Type B pancreatic cell (in vitro differentiated cells): ENCODE data around the gene TCF3. TPM values are rescaled to one million over a fixed set of nuclear protein-coding genes. Genes with fewer than 3 reads are reported as not detected.
A peak's percentile ranks its signal among the peaks of the same experiment; 100 is the strongest.

Experiments
- DNase-seq: peaks from one replicate; pipeline ENCODE4 v3.0.0; 2021; ENCODE audit warnings: mixed read lengths; ENCODE audit not compliant: unreplicated experiment; ENCODE audit errors: extremely low spot score
- H3K27ac Mint-ChIP-seq: 2 replicates; pipeline ENCODE4 v1.8.0; 2021; ENCODE audit warnings: mild to moderate bottlenecking, mixed read lengths
- H3K27me3 Mint-ChIP-seq: 2 replicates; pipeline ENCODE4 v1.8.0; 2021; ENCODE audit warnings: mixed read lengths
- H3K36me3 Mint-ChIP-seq: 2 replicates; pipeline ENCODE4 v1.8.0; 2021; ENCODE audit warnings: mixed read lengths
- H3K4me1 Mint-ChIP-seq: one replicate; pipeline ENCODE4 v1.8.0; 2021; ENCODE audit warnings: mixed read lengths; ENCODE audit not compliant: unreplicated experiment
- H3K4me3 Mint-ChIP-seq: 2 replicates; pipeline ENCODE4 v1.8.0; 2021; ENCODE audit warnings: mild to moderate bottlenecking, mixed read lengths
- H3K9me3 Mint-ChIP-seq: 2 replicates; pipeline ENCODE4 v1.8.0; 2021; ENCODE audit warnings: mixed read lengths
- total RNA-seq: library from RNA; stranded (reverse); gene quantifications from 2 replicates; pipeline ENCODE4 v1.2.1, GENCODE V29; 2021; ENCODE audit warnings: low replicate concordance
- TF ChIP-seq, protein P1 (sequence below): fragments of 200-600 bp; sonication (generic); conservative IDR thresholded peaks from 2 replicates; pipeline ENCODE4 v1.5.0; 2021; ENCODE audit warnings: antibody characterized with exemption, mild to moderate bottlenecking

The TCF3 gene
- total RNA-seq, 1 donor from 2014 or later, result 193 TPM

DNA sequence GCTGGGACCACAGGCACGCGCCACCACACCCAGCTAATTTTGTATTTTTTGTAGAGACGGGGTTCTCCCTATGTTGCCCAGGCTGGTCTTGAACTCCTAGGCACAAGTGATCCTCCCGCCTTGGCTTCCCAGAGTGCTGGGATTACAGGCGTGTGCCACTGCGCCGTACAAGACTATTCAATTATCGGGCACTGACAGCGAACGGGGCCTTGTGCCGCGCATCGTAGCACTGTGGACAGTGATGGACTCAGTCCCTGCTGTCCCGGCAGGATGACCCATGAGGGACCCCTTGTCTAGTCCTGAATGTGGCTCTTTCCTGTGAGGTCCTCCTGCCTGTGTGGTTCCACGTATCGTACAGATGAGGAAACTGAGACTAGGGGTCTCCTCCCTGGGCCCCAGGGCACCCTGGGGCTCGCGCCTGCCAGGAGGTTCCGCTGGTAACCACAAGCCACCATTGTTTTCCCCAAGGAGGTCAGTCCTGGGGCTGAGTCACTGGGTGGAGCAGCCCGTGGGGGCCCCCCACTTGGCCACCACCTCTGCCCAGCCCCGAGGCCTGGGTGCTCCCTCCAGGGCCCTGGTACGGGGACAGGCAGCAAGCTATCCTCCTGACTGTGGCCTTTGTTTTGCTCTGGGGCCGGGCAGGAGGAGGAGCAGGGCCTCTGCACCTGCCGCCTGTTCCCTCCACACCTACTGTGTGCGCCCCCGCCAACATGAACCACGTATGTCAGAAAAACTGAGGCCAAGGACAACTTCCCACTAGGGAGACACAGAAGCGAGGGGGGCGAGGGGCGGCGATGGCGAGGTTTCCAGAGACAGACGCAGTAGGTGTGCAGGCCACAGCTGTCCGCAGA is 2.9 kb upstream of the TCF3 start:
- Mint-ChIP-seq H3K9me3 (no peaks in the 10 kb centered on the region), H3K4me1 (peaks cover 18% of the 10 kb centered on the region), H3K27ac (no peak overlapping the region), H3K27me3 (no peaks in the 10 kb centered on the region), H3K4me3 (no peak overlapping the region), H3K36me3 (peaks cover 4% of the 10 kb centered on the region)
- DNase-seq, result no peak
- TF ChIP-seq, protein P1, sequence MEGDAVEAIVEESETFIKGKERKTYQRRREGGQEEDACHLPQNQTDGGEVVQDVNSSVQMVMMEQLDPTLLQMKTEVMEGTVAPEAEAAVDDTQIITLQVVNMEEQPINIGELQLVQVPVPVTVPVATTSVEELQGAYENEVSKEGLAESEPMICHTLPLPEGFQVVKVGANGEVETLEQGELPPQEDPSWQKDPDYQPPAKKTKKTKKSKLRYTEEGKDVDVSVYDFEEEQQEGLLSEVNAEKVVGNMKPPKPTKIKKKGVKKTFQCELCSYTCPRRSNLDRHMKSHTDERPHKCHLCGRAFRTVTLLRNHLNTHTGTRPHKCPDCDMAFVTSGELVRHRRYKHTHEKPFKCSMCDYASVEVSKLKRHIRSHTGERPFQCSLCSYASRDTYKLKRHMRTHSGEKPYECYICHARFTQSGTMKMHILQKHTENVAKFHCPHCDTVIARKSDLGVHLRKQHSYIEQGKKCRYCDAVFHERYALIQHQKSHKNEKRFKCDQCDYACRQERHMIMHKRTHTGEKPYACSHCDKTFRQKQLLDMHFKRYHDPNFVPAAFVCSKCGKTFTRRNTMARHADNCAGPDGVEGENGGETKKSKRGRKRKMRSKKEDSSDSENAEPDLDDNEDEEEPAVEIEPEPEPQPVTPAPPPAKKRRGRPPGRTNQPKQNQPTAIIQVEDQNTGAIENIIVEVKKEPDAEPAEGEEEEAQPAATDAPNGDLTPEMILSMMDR, result no peak

DNA sequence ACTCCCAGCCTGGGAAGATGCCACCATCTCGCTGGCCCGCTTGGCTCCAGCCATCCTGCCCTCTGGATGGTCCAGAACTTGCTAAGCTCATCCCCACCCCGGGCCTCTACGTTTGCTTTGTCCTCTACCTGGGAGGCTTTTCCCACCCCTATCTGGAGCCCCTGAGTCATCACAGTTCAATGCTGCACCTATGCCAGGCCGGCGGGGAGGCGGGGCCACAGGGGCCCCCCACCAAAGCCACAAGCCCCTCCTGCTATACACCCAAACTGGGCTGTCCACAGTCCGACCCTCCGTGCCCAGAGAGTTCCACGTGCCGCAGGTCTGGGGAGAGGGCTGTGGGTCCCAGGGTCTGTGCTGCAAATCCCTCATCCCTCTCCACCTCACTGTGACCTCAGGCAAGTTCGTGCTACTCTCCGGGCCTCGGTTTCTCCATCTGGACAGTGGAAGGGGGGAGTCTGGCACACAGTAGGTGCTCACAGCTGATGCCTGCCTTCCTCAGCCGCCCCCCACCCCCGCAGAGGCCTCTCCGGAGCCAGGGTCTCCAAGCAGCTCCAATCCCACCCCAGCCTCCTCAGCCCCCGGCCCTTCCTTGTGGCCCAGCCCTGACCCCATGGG is 1.9 kb upstream of the TCF3 start:
- no peak for DNase-seq
- peak overlapping the region; percentile 69 for H3K27ac Mint-ChIP-seq
- no peaks in the 10 kb centered on the region for H3K9me3 Mint-ChIP-seq
- H3K36me3 Mint-ChIP-seq, result peaks cover 4% of the 10 kb centered on the region
- H3K4me1 Mint-ChIP-seq, result peaks cover 18% of the 10 kb centered on the region
- H3K4me3 Mint-ChIP-seq, result peak overlapping the region; percentile 28
- TF ChIP-seq, protein P1, result no peak
- H3K27me3 Mint-ChIP-seq, result no peaks in the 10 kb centered on the region

GRCh38 chr19:1653300-1653628 is 849 bp upstream of the TCF3 start:
- Mint-ChIP-seq H3K4me3 (peak overlapping the region; percentile 89), H3K27me3 (no peaks in the 10 kb centered on the region), H3K36me3 (peaks cover 4% of the 10 kb centered on the region), H3K27ac (peak overlapping the region; percentile 98), H3K9me3 (no peaks in the 10 kb centered on the region), H3K4me1 (peaks cover 15% of the 10 kb centered on the region)
- TF ChIP-seq, protein P1, result no peak
- DNase-seq, result no peak

DNA sequence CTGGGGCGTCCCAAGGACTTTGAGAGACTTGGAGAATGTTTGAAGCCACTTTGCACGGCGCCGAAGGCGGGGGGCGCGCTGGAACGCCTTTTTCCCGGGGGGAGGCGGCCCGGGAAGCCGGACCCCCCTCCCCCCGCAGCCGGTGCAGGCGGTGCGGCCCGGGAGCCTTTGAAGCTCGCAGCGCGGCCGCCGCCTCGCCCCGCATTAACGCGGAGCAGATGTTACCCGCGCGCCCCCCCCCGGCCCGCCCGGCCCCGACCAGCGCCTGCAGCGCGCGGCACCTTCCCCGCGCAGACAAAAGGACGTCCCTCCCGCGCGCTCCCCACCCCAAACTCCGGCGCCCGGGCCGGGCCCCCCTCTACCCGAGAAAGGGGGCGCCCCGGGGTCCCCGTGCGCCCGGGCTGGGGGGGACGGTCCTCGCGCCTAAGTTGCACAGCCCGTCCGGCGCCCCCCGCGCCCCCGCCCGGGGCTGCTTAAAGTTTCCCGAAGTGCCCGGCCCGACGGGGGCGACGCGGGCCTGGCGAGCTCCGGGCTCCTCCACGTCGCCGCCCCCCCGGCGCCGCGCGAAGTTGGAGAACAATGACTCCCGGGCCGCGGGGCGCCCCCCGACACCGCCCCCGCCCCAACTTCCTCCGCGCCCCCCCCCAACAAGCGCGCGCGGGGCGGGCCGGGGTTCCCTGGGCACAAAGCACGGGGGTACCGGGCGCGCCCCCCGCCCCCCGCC is 685 bp downstream of the TCF3 start:
- no peaks in the 10 kb centered on the region for H3K27me3 Mint-ChIP-seq
- peaks cover 8% of the 10 kb centered on the region for H3K4me1 Mint-ChIP-seq
- H3K9me3 Mint-ChIP-seq, result no peaks in the 10 kb centered on the region
- peak overlapping the region; percentile 94 for H3K27ac Mint-ChIP-seq
- TF ChIP-seq, protein P1, result no peak
- H3K4me3 Mint-ChIP-seq, result peak overlapping the region; percentile 95
- DNase-seq, result peak; percentile 72
- peaks cover 4% of the 10 kb centered on the region for H3K36me3 Mint-ChIP-seq

DNA sequence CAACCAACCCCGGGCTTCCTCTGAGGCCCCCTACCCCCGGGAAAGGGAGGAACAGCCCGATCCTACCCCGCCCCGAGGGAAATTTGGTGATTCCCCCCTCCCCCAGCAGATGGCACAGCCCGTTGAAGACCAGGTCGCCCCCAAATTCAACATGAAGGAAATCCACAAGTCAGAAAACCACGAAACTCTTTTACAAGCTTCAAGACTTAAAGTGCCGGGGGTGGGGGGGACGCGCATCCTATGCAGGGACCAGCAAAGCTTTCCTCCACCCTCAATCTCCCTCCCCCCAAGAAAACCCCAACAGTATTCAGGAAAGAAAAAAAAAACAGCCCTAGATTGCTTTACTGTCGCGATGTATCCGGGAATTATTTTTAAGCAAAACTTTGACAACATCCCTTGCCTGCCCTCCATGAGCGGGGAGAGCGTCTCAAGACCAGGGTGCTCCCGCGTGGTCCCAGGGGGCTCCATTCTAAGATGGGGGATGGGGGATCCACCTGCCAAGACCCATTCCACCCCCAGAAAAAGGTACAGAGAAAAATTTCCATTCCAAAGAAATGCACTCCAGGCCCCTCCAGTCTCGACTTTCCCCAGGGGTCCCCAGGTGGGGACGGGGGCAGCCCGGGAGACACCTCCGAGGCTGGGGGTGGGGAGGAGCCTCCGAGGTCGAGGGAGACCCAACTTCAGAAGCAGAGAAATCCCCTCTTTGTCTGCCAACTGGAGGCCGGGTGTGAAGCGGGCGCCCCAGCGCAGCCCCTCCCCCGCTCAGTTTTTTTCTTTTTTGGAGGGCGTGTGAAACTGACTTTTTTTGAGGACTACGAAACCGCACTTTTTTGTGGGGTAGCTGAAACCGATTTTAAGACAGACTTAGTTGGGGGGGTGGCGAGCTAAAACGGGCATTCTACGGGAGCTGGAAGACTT is 1.5 kb downstream of the TCF3 start:
- H3K27me3 Mint-ChIP-seq, result no peaks in the 10 kb centered on the region
- H3K4me1 Mint-ChIP-seq, result peaks cover 6% of the 10 kb centered on the region
- peak overlapping the region; percentile 95 for H3K4me3 Mint-ChIP-seq
- TF ChIP-seq, protein P1, result no peak
- DNase-seq, result no peak
- H3K27ac Mint-ChIP-seq, result peak overlapping the region; percentile 94
- no peaks in the 10 kb centered on the region for H3K9me3 Mint-ChIP-seq
- peaks cover 4% of the 10 kb centered on the region for H3K36me3 Mint-ChIP-seq
